HK-2 (cell line): Measurements from ENCODE around the gene PAX3.

Experiments used
- DNase-seq: peaks from one replicate; pipeline ENCODE4 v3.0.0-alpha.2; 2018; ENCODE audit not compliant: unreplicated experiment

The PAX3 gene

GRCh38 chr2:222296911-222297599 lies 1.7 kb downstream of the PAX3 start:
- no peak for DNase-seq

GRCh38 chr2:222296311-222296741 lies 2.5 kb downstream of the PAX3 start:
- DNase-seq = no peak

- DNase-seq = no peak
These were observed 3.3 kb downstream of the PAX3 start for GRCh38 chr2:222295368-222296062.

- DNase-seq = no peak
These were observed 3.8 kb downstream of the PAX3 start for GRCh38 chr2:222294996-222295367.

- no peak for DNase-seq
These were observed 4.9 kb downstream of the PAX3 start for GRCh38 chr2:222293660-222294630.

GRCh38 chr2:222292149-222293134 lies 6.4 kb downstream of the PAX3 start:
- DNase-seq = no peak

GRCh38 chr2:222291485-222291841 lies 7.3 kb downstream of the PAX3 start:
- DNase-seq = no peak

GRCh38 chr2:222290736-222291484 lies 7.9 kb downstream of the PAX3 start:
- no peak for DNase-seq

- no peak for DNase-seq
These were observed 8.4 kb downstream of the PAX3 start for GRCh38 chr2:222290401-222290735.

GRCh38 chr2:222289278-222290160 lies 9.3 kb downstream of the PAX3 start:
- DNase-seq = no peak

- no peak for DNase-seq
These were observed 10.1 kb downstream of the PAX3 start for GRCh38 chr2:222288590-222289277.

- no peak for DNase-seq
These were observed 10.8 kb downstream of the PAX3 start for GRCh38 chr2:222287862-222288479.

GRCh38 chr2:222284466-222284865 lies 14.3 kb downstream of the PAX3 start:
- DNase-seq = no peak

- no peak for DNase-seq
These were observed 15.2 kb downstream of the PAX3 start for GRCh38 chr2:222283634-222284033.

GRCh38 chr2:222281506-222281905 lies 17.3 kb downstream of the PAX3 start:
- DNase-seq = no peak

GRCh38 chr2:222280795-222281194 lies 18.0 kb downstream of the PAX3 start:
- DNase-seq = no peak

- DNase-seq = no peak
These were observed 26.3 kb downstream of the PAX3 start for GRCh38 chr2:222272446-222273015.

- DNase-seq = no peak
These were observed 26.9 kb downstream of the PAX3 start for GRCh38 chr2:222271854-222272253.
